NCI-H69 (cell line): ENCODE data around the gene RAB5B.
A peak's percentile ranks its signal among the peaks of the same experiment; 100 is the strongest.

Experiments
- DNase-seq: peaks from one replicate; lab custom pipeline; 2025; lab: John Stamatoyannopoulos, UW

The RAB5B gene, protein sequence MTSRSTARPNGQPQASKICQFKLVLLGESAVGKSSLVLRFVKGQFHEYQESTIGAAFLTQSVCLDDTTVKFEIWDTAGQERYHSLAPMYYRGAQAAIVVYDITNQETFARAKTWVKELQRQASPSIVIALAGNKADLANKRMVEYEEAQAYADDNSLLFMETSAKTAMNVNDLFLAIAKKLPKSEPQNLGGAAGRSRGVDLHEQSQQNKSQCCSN

DNA sequence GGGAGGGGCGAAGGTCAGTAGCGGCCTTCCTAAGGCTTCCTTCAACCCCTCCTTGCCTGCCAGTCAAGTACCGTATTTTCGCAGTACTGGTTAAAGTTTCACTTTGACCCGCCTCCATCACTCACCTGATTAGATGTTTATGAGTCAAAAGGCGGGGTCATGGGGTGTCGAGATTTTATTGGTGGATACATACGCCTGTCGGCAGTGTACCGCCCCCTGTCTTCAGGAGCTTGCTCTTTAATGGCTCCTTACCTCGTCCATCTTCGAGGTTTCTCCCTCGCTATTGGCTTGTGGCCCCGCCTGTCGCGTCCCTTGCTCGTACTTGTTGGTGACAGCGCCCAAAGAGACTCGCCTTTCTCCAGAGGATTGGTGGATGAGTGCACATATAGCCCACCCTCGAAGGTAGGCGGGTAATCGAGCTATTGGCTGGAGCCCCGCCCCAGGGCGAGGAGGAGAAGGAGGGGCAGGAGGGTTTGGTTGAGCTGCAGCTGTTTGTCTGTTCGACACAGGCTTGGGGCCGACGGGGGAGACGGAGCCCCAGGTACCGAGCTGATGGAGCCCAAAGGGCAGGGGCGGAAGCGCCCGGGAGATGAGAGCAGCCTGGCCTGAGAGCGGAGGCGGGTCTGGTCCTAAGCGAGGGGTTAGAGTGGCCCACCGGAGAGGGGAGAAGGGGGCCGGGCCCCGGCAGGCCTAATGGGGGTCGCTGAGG is at the start of gene RAB5B:
RAB5B (plus strand) TSS at position 480 of the 709 bp plus-strand sequence. CDS start 12,883 bp downstream, outside the sequence.
- DNase-seq: peak; percentile 100

DNA sequence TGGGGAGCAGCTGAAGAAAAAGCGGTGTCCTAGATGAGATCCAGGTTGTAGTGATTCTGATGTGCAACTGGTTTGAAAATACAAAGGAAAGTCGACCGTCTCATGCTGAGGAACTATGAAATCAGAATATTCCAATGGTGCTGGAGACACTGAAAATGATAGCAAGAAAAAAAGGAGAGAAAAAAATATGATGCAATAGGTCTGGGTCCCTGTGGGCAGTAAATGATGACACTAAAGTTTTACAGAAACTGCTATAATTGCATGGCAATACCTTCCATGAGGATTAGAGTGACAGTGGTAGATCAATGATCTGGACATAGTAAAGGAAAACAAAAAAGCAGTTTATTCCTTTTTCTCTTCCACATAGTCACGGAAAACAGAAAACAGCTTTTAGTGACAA is 48.5 kb upstream of the RAB5B start:
- DNase-seq: no peak

DNA sequence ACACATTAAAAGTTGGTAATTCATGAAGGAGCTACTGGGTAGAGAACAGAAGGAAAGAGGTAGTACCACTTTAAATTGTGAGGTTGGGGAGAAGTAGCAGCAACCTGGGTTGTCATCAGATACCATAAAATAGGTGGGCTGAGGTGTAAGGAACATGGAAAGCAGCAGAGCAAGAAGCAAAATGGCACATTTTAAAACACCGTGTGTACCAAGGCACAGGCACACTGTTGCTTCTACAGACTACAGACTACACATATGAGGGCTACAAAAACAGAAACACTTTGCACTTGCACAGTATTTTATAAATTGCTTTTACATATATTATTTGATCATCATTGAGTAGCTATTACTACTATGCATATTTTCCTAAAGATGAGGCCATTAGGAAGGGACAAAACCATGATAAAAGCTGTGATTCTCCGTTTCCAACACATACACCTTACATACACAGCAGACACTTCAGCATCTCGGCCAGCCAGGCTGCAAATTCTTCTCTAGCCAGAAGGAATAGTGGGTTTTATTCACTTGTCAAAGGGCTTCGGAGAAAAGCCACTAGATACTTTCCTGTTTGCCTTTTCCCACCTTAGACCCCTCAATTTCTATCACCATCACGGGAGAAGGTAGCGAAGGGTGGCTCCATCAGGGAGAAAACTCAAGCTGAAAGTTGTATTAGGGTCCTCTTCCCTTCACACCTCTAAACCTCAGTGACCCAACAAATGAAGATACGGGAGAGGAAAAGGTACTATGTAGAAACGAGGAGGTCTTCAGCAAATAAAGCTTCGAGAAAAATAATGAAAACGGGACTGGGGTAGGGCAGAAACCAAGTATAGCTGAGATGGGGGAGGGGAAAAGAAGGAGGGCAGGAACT is 47.8 kb upstream of the RAB5B start:
- DNase-seq: peak; percentile 42

DNA sequence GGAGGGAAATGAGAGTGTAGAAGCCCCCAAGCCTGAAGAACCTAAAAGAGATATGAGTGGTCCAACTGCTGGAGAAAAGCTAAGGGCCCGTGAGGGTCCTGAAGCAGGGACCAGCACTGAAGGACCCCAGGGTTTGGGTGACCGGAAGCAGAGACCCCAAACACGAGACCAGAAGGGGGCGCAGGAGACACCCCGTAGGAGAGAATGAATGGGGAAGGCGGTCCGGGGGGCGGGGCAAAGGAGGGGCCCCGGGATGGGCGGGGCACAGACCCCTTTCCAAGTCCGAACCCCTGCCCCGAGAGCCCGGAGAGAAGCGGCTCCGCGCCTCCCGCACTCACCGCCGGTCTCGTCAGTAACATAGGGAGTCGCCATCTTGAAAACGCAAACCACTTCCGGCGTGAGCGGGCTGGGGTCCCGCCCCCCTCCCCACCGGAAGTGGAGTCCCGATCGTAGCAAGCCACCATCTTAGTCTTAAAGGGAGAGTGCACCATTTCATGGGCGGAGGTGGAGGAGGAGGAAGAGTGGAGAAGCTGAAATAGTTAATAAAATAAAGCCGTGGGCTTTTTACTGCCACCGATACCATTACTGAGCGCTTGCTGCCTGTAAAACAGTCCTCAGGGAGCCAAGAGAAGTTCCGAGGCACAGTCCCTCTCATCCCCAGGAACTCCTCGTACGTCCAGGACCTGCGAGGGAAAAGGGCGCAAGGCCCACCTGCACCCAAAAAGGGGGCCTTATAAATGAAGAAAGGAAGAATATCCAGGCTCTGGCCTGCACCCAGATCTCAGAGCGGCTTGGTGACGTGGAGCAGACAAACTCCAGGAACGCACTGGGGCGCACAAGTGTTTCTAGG is 46.9 kb upstream of the RAB5B start:
- peak; percentile 96 for DNase-seq

DNA sequence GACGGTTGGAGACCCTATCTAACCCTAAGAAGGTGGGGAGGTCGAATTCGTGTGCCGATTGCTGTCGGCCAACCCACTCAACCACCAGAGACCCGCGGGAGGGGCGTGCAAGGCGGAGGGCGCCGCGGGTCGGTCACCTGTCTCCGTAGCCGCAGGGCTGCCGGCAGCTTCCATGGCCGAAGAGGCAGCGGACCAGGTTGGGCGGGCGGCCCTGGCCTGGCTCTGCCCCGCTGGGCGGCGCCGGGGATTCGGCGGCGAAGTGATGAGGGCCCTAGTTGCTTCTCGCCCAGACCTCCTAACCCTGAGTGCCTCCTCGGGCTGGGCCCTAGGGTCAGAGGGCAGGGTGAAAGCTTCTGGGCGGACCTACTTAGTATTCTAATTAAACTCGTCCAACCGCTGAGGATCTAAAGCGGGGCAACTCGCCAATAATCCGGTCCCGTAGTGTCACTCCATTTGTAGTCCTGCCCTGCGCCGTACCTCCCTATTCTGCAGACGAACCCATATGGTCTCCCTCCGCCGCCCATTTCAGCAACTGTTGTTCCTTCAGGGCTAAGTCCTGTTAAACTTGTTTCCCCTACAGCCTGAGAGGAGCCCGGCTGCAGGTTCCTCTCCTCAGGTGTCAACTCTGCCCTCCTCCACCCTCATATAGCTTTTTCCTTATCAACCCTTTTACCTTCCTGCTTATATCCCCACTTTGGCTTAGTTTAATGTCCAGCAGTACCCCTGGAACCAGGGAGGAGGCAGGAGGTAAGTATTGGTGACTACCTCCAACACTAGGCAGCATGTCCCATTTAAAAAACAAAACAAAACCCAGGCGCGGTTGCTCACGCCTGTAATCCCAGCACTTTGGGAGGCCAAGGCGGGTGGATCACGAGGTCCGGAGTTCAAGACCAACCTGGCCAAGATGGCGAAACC is 46.0 kb upstream of the RAB5B start, which contains the start of gene PYM1:
PYM1 (minus strand) TSS at position 307 of the 915 bp plus-strand sequence; CDS start at position 174, 133 bp downstream.
- DNase-seq: peak; percentile 78

DNA sequence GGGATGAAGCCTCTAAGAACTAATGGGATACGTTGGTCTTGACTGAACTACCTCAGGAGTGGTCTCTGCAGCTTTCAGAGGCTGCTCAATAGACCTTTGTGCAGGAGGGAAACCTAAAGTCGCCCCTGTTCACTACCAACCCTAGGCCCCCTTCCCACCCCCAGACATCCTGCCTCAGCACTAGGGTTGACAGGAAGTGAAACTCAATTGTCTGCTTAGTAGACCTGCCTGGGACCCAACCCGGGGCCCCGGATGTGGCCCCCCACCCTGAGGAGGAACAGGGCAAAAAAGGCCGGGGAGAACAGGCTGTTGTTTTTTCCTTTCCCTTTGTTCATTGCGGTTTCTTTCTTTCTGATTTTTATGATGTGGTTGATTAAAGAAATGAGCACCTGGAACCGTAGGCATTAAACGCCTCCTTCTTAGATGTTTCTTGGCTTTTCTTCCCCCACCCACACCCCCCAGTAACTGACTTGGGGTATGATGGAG is 44.5 kb upstream of the RAB5B start:
- DNase-seq: no peak

DNA sequence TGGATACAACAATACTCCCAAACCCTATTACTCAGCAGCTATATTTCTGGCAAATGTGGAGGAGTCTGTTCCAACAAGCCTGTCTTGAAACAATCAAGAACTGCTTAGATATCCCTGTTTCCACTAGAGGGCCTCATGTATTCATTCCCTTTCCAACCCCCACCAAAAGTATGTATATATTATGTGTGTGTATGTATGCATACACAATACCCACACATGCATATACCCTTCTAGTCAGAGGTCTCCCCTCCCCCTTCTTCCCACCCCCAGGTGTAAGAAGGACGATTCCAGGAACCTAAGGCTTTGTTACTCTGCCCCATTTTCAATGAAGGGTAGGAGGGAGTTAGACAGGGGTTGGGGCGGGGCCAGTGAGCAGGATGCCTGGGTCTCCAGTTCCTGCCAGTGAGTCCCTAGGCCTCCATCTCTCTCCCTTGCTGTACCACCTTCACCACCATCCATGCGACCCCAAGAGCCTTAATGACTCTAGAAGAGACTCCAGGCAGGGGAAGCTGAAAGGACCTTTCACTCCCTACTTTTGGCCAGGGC is 43.0 kb upstream of the RAB5B start, which contains the start of gene DGKA:
DGKA (plus strand) TSS at position 392 of the 546 bp plus-strand sequence. CDS start 5,342 bp downstream, outside the sequence.
- DNase-seq: peak; percentile 77

DNA sequence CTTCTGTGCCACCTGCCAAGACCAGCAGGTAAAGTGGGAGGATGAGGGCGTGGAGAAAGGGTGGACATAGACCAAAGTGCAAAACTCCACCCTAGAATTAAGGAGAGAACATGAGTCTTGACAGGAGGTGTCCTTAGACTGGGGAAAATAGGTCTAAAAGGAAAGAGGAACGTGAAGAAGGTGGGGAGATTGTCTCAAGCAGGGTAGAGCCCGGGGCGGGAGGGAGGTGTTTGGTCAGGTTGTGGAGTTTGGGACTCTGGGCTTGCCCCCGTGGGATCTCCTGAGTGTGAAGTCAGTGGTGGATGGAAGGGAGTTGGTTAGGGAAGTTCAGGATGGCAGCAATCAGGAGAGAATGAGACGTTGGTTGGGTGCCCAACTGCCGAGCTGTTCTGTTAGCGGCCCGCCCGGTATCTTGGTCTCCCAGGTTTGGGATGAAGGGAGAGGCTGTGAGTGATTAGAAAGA is 42.5 kb upstream of the RAB5B start:
- no peak for DNase-seq

DNA sequence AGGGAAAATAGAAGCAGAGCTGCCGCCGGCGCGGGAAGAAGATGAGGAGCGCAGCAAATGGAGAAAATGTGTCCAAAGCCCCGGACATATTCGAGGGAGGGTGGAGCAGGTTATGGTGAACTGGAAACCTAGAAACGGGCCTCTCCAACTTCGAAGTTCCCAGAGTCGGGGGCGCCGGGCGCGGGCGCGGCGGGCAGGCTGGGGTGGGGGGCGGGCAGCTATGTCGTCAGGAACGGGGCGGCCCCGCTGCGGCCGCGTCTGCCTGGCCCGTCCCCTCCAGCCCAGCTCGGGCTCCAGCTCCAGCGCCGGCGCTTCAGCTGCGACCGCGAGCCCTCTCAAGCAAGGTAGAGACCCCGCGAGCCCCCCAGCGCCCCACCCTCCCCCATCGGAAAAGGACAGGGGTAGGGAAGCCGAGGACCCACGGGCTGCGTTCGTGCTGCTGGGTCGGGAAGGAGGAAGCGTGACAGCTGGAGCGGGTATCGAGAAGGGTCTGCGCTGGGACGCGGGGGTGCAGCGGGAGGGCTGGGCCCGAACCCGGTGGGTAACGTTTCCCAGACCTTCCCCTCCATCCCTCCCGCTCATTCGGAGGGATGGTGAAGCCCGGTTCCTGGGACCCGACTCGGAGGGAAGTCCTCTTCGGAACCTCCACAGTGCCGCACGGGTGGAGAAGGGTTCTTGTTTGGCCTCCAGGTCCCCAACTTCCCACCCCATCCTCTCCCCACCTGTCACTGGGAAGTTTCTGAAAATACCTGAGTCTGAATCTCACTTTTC is 41.9 kb upstream of the RAB5B start:
- peak; percentile 53 for DNase-seq

DNA sequence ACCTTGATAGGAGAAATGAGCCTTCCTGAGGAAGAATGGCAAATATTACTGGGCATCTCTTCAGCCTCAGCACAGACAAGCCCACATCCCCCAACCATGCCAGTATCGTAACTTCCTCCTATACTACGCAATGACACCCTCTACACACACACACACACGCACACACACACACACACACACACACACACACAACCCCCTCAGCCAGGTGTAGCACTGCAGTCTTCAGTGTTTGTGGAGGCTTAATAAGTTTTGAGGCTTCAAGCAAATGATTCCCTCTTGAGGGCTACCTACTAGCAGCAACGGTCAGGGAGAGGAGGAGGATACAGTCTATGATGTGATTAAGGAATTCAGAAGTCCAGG is 41.3 kb upstream of the RAB5B start:
- DNase-seq: peak; percentile 34

DNA sequence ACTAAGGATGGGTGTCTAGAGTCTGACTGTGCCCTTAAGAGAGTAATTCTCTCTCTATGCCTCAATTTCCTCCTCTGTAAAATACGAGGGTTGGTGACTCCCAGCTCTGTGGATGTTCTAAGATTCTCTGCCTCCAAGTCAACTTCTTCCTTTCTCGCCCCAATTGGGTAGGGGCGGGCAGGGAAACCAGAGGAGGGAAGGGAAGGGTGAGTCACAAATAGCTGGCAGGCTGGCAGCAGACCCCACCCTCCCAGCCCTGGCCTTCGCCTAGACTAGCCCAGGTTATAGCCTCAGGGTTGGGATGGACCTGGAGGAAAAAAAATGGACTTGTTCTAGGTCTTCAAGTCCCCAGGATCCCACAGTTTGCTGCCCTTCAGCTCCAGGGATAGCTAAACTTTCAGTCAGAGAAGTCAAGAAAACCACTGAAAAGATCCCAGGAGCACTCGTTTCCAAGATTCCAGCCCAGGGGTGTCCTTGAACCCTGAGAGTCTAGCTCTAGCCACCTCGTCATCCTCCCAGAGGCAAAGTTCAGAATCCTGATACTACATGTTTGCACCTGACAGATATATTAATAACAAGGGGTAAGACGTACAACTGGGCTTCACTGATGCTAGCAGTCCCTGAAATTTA is 40.6 kb upstream of the RAB5B start:
- DNase-seq: peak; percentile 57

DNA sequence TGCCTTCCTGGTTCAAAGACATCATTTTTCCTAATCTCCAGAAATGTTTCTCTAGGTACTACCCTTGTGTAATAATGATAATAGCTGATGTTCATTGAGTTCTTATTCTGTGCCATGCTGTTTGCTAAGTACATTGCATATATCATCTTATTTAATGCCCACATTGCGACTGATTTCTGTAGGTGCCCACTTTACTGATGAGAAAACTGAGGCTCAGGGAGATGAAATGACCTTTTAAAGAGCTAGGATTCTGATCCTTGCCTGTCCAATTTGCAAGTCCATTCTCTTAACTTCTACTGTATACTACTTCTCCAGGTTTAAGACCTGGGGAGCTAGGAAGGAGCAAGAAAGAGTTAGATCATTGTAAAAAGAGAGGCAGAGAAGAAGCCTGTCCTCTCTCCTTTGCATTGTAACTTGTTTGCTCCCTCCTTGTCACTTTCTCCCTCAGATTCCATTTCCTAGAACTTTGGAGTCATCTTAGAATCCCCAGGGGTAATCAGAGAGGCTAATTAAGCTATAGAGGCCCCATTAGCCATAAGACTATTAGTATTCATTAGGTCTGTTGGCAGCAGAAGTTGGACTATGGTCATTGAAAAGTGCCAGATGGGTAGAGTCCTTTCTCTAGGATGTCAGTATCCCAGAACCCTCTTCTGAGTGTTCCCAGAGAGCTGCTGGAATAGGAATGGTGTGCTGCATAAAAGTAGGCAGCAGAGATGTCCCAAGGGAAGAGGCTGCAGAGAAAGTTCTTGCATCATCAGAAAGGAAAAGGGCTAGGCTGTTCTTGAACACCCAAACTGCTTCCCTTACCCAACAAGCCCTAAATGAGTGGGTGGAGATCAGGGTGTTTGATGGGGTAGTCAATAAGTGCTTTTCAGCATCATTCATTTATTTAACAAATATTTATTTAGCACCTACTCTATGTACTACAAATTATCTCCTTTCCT is 39.8 kb upstream of the RAB5B start:
- peak; percentile 43 for DNase-seq

DNA sequence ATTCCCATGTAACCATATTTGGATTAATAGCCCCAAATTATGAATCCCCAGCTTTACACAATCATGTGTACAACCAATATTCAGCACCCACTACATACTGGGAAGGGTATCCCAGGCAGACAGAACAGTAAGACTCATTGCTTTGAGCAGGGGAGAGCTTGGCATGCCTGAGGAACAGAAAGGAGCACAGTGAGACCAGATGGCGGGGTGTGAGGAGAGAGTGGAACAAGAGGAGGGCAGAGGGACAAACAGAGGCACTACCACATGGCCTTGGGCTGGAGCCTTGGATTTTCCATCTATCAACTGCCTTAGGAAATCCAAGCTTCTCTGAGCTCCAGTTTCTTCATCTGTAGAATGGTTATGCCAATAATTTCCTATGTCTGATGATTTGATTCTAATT is 39.1 kb upstream of the RAB5B start:
- DNase-seq: peak; percentile 31

DNA sequence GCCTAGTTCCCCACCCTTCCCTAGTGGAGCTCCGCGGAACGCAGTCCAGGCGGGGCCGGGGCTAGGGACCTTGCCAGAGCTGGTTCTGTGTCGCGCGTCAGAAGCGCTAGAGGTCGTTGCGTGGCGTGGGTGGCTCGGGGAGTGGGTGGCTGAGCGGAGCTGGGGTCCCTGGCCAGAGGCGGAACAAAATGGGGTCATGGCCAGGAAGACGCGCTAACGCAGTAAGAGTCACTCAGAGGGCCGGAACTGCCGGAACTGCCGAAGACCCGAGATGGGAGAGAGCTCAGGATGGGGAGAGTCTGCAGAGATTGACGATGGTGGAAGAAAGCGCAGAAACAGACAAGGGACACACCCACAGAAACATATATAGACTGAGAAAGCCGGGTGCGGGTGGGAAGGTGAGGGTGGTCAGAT is 38.1 kb upstream of the RAB5B start:
- DNase-seq: no peak

DNA sequence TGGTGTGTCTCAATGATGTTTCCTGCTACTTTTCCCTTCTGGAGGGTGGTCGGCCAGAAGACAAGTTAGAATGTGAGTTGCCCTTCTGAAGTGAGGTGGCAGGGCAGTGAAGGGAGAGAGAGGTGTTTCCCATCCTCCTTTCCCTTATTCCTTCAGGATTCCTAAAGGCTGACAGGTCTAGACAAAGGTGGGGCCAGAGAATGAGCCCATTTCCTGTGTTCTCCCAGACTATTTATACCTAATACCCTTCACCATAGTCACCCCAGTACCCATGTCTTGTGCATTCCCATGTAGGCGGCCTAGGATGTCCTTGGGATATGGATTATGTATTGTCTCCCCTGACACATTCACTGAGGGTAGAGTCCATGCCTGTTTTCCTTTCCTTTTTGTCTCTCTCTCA is 35.9 kb upstream of the RAB5B start:
- DNase-seq: no peak

DNA sequence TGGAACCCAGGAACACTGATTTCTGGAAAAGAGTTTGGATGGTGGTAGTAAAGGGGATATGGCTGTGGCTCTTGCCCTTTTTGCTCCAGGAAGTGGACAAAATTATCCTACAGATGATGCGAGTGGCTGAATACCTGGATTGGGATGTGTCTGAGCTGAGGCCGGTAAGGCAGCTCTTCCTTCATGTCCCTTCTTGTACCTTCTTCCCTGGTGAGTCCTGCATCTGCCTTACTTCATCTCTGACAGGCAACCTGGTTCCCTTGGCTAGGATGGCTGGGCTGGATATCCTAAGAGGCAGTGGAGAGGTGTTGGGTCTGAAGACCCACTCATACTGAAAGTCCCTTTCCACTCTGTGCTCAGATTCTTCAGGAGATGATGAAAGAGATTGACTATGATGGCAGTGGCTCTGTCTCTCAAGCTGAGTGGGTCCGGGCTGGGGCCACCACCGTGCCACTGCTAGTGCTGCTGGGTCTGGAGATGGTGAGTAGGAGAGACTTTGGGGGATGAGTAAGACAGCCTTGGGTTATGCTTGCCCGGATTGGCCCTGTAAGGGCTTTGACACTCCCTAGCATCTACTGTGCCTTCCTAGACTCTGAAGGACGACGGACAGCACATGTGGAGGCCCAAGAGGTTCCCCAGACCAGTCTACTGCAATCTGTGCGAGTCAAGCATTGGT is 34.9 kb upstream of the RAB5B start:
- no peak for DNase-seq
